ENCODE data around the gene RGMA. TPM values are rescaled to one million over a fixed set of nuclear protein-coding genes. Genes with fewer than 3 reads are reported as not detected.

Gene RGMA
- total RNA-seq, 4 donors from 2014 or later, result 3.6 to 57.1 (median 25.1) TPM

GRCh38 chr15:93072411-93073394 is 16.3 kb downstream of the RGMA start:
- intact Hi-C loops (cut with DNase I; ENCODE audit: low total_unique reads), result no loop called here
- H3K9me3 ChIP-seq, result no peaks in the 10 kb centered on the region
- peak; percentile 85 to 93 for DNase-seq
- H3K27ac ChIP-seq, result peak overlapping the region; percentile 90 to 94
- TF ChIP-seq POLR2A (IDR thresholded peaks at IDR 0.05) (peak; percentile 40 to 79), CTCF (IDR thresholded peaks at IDR 0.05) (peak; percentile 2 to 36 (median 14))
- H3K36me3 ChIP-seq, result no peaks in the 10 kb centered on the region
- peak overlapping the region; percentile 78 to 95 for H3K4me3 ChIP-seq
- peaks cover 0 to under 1% of the 10 kb centered on the region in 2 donors for H3K4me1 ChIP-seq
- no peaks in the 10 kb centered on the region for H3K27me3 ChIP-seq

GRCh38 chr15:93072011-93072410 is 17.0 kb downstream of the RGMA start:
- H3K9me3 ChIP-seq, result no peaks in the 10 kb centered on the region
- H3K27me3 ChIP-seq, result no peaks in the 10 kb centered on the region
- peaks cover 0 to 7% of the 10 kb centered on the region in 2 donors for H3K4me1 ChIP-seq
- intact Hi-C loops (cut with DNase I; ENCODE audit: low total_unique reads), result no loop called here
- peak overlapping the region; percentile 90 to 94 for H3K27ac ChIP-seq
- DNase-seq, result no peak
- no peaks in the 10 kb centered on the region for H3K36me3 ChIP-seq
- H3K4me3 ChIP-seq, result peak overlapping the region; percentile 78 to 95
- TF ChIP-seq CTCF (IDR thresholded peaks at IDR 0.05) (no peak), POLR2A (IDR thresholded peaks at IDR 0.05) (no peak)

- Histone ChIP-seq H3K9me3 (no peaks in the 10 kb centered on the region), H3K27ac (peak overlapping the region; percentile 90 to 94), H3K27me3 (no peaks in the 10 kb centered on the region), H3K4me1 (peaks cover 0 to 7% of the 10 kb centered on the region in 2 donors), H3K4me3 (peak overlapping the region; percentile 78 to 95), H3K36me3 (no peaks in the 10 kb centered on the region)
- intact Hi-C loops (cut with DNase I; ENCODE audit: low total_unique reads), result no loop called here
- DNase-seq, result no peak
- TF ChIP-seq POLR2A (IDR thresholded peaks at IDR 0.05) (no peak), CTCF (IDR thresholded peaks at IDR 0.05) (no peak)
Measured at GRCh38 chr15:93071469-93071936, 17.5 kb downstream of the RGMA start.

GRCh38 chr15:93070551-93071296 is 18.3 kb downstream of the RGMA start:
- Histone ChIP-seq H3K27me3 (no peaks in the 10 kb centered on the region), H3K9me3 (no peaks in the 10 kb centered on the region), H3K4me3 (peak overlapping the region; percentile 78 to 95), H3K27ac (peak overlapping the region; percentile 90 to 94), H3K36me3 (no peaks in the 10 kb centered on the region), H3K4me1 (peaks cover 0 to 7% of the 10 kb centered on the region in 2 donors)
- intact Hi-C loops (cut with DNase I; ENCODE audit: low total_unique reads), result no loop called here
- no peak for TF ChIP-seq POLR2A (IDR thresholded peaks at IDR 0.05)
- TF ChIP-seq CTCF (IDR thresholded peaks at IDR 0.05), result no peak
- DNase-seq, result no peak
